HepG2 (cell line): ENCODE data around the gene WNT3A. TPM values are rescaled to one million over a fixed set of nuclear protein-coding genes. Genes with fewer than 3 reads are reported as not detected.

Experiments used
- ARID2 ChIP-seq: sonication (generic); formaldehyde crosslinking; IDR thresholded peaks from 2 replicates; pipeline ENCODE4 v1.8.1; 2022; ENCODE audit warnings: mild to moderate bottlenecking, missing genetic modification reagents, borderline replicate concordance
- ATF7 ChIP-seq, 2 experiments: fragments of 450-650 bp in 1 of 2; sonication (generic) in 1 of 2; formaldehyde crosslinking in 1 of 2; IDR thresholded peaks; 2 replicates each; pipeline versions ENCODE4 v1.4.0 to v1.6.1; 2016 to 2020; ENCODE audit warnings: antibody characterized with exemption in 1 of 2, mild to moderate bottlenecking in 1 of 2, missing genetic modification reagents in 1 of 2
- BCLAF1 ChIP-seq: fragments of 450-650 bp; IDR thresholded peaks from 2 replicates; pipeline ENCODE4 v1.6.1; 2017; ENCODE audit warnings: mild to moderate bottlenecking
- CAMTA2 ChIP-seq: sonication (generic); formaldehyde crosslinking; IDR thresholded peaks from 2 replicates; pipeline ENCODE4 v1.4.0; 2020; ENCODE audit warnings: mild to moderate bottlenecking, missing genetic modification reagents, borderline replicate concordance
- FOXA3 ChIP-seq: IDR thresholded peaks from 2 replicates; pipeline ENCODE4 v1.6.1; 2016; ENCODE audit warnings: missing genetic modification reagents, missing compliant biosample characterization
- FOXK1 ChIP-seq: sonication (generic); formaldehyde crosslinking; IDR thresholded peaks from 2 replicates; pipeline ENCODE4 v1.4.0; 2020; ENCODE audit warnings: low read depth, missing genetic modification reagents, borderline replicate concordance
- GFI1 ChIP-seq: sonication (generic); formaldehyde crosslinking; IDR thresholded peaks from 2 replicates; pipeline ENCODE4 v1.5.0; 2020; ENCODE audit warnings: missing genetic modification reagents, mild to moderate bottlenecking, borderline replicate concordance
- MXI1 ChIP-seq: IDR thresholded peaks from 3 replicates; pipeline ENCODE4 v1.6.1; 2012; ENCODE audit warnings: low read depth, low read length, inconsistent platforms, borderline replicate concordance
- NKX3-1 ChIP-seq: sonication (generic); formaldehyde crosslinking; IDR thresholded peaks from 2 replicates; pipeline ENCODE4 v1.5.0; 2020; ENCODE audit warnings: missing genetic modification reagents
- RFXANK ChIP-seq: IDR thresholded peaks from 2 replicates; pipeline ENCODE4 v1.6.1; 2016
- RFXAP ChIP-seq: sonication (generic); formaldehyde crosslinking; IDR thresholded peaks from 2 replicates; pipeline ENCODE4 v1.4.0; 2020; ENCODE audit warnings: missing genetic modification reagents, borderline replicate concordance
- TEAD2 ChIP-seq: sonication (generic); formaldehyde crosslinking; IDR thresholded peaks from 2 replicates; pipeline ENCODE4 v1.9.0; 2021; ENCODE audit warnings: missing genetic modification reagents
- YY1 ChIP-seq: IDR thresholded peaks from 2 replicates; pipeline ENCODE4 v1.6.1; 2011; ENCODE audit warnings: low read length, low read depth, moderate library complexity, mild to moderate bottlenecking; ENCODE audit not compliant: insufficient read depth, insufficient replicate concordance
- ZFP37 ChIP-seq: sonication (generic); formaldehyde crosslinking; IDR thresholded peaks from 2 replicates; pipeline ENCODE4 v1.4.0; 2020; ENCODE audit warnings: missing genetic modification reagents, borderline replicate concordance
- ZHX1 ChIP-seq: sonication (generic); formaldehyde crosslinking; IDR thresholded peaks from 2 replicates; pipeline ENCODE4 v1.8.1; 2022; ENCODE audit warnings: low read depth, mild to moderate bottlenecking, missing genetic modification reagents
- ZMAT3 ChIP-seq: sonication (generic); formaldehyde crosslinking; conservative IDR thresholded peaks from 2 replicates; pipeline ENCODE4 v1.7.0; 2021; ENCODE audit warnings: missing genetic modification reagents
- ZNF256 ChIP-seq: sonication (generic); formaldehyde crosslinking; conservative IDR thresholded peaks from 2 replicates; pipeline ENCODE4 v1.4.0; 2020; ENCODE audit warnings: missing genetic modification reagents
- ZNF335 ChIP-seq: sonication (generic); formaldehyde crosslinking; IDR thresholded peaks from 2 replicates; pipeline ENCODE4 v1.4.0; 2020; ENCODE audit warnings: missing genetic modification reagents
- ZNF367 ChIP-seq: sonication (generic); formaldehyde crosslinking; IDR thresholded peaks from 2 replicates; pipeline ENCODE4 v1.4.0; 2020; ENCODE audit warnings: missing genetic modification reagents, borderline replicate concordance
- ZNF558 ChIP-seq: sonication (generic); formaldehyde crosslinking; IDR thresholded peaks from 2 replicates; pipeline ENCODE4 v1.9.0; 2022; ENCODE audit warnings: mild to moderate bottlenecking, missing genetic modification reagents, borderline replicate concordance
- ZNF589 ChIP-seq: sonication (generic); formaldehyde crosslinking; conservative IDR thresholded peaks from 2 replicates; pipeline ENCODE4 v1.8.0; 2022; ENCODE audit warnings: mild to moderate bottlenecking, moderate library complexity, missing genetic modification reagents
- ZNF710 ChIP-seq: sonication (generic); formaldehyde crosslinking; IDR thresholded peaks from 2 replicates; pipeline ENCODE4 v1.5.0; 2020; ENCODE audit warnings: mild to moderate bottlenecking, missing genetic modification reagents, borderline replicate concordance
- polyA plus RNA-seq, 8 experiments: library from polyadenylated mRNA; depleted of rRNA in 3 of 8; stranded (reverse) in 7 of 8; unstranded in 1 of 8; fragments of >200 nt; fragmentation: Illumina TruSeq in 4 of 8; extraction: Trizol in 4 of 8; gene quantifications; 2 replicates each; pipeline versions ENCODE4 v1.2.1 to v1.2.3, GENCODE V29; 2011 to 2016; ENCODE audit warnings: low read depth in 4 of 8, missing spikeins in 1 of 8, mixed read lengths in 1 of 8; ENCODE audit not compliant: insufficient read depth in 1 of 8
- total RNA-seq, 5 experiments: library from RNA; depleted of rRNA; stranded (reverse); fragments of >200 nt; fragmentation: Illumina TruSeq; extraction: Trizol; gene quantifications; 2 replicates each; pipeline ENCODE4 v1.2.3, GENCODE V29; 2016; ENCODE audit warnings: low read depth in 1 of 5

The WNT3A gene
- total and polyA plus RNA-seq, 2 of the 13 experiments (the other 11 are each of a cell fraction or from before 2014, with no cell fraction given): not detected

- TF ChIP-seq BCLAF1: no peak
- TF ChIP-seq NKX3-1 (CRISPR knock-in tag): 0 out of 2 replicates have a peak, but pooled peaks have one; percentile 12
- no peak for TF ChIP-seq ZNF335
- no peak for TF ChIP-seq ATF7 (IDR thresholded peaks at IDR 0.05)
- TF ChIP-seq ATF7 (CRISPR knock-in tag; IDR thresholded peaks at IDR 0.05): 0 out of 2 replicates have a peak, but pooled peaks have one; percentile 19
- no peak; the same call in 1 of the 2 replicates for TF ChIP-seq ZMAT3 (CRISPR knock-in tag)
- TF ChIP-seq YY1: peak; percentile 39
- no peak for TF ChIP-seq TEAD2 (CRISPR knock-in tag)
- no peak for TF ChIP-seq CAMTA2 (CRISPR knock-in tag)
- TF ChIP-seq ARID2: no peak
- TF ChIP-seq ZFP37: no peak
- no peak for TF ChIP-seq RFXANK
- TF ChIP-seq ZHX1 (CRISPR knock-in tag): no peak
- TF ChIP-seq ZNF367 (CRISPR knock-in tag): no peak
- no peak for TF ChIP-seq FOXA3 (CRISPR knock-in tag)
- peak; percentile 51; the same call in 1 of the 2 replicates for TF ChIP-seq GFI1
- no peak for TF ChIP-seq ZNF558 (CRISPR knock-in tag)
- no peak for TF ChIP-seq FOXK1 (CRISPR knock-in tag)
- TF ChIP-seq ZNF256 (CRISPR knock-in tag): no peak
- no peak for TF ChIP-seq ZNF589 (CRISPR knock-in tag)
- no peak for TF ChIP-seq MXI1
- no peak; the same call in 1 of the 2 replicates for TF ChIP-seq ZNF710 (CRISPR knock-in tag)
- TF ChIP-seq RFXAP (CRISPR knock-in tag): no peak
Measured at GRCh38 chr1:228082918-228083870, 76.4 kb downstream of the WNT3A start (continued).
